IMR-90 (cell line): Measurements from ENCODE around the gene SP9. TPM values are rescaled to one million over a fixed set of nuclear protein-coding genes. Genes with fewer than 3 reads are reported as not detected.

Experiments
- ATAC-seq: fragments of 200-7000 bp; cut with Tn5 transposase; 2 replicates; pipeline ENCODE4 v1.9.1; 2020; ENCODE audit warnings: low read depth, mild to moderate bottlenecking, moderate library complexity
- BruUV-seq: library from RNA; stranded (reverse); fragments of 400-500 nt; replicated peaks from 2 replicates; lab custom pipeline; 2021; lab: Mats Ljungman, UMichigan
- CTCF ChIA-PET: fragments of 300-600 bp; formaldehyde crosslinking; extraction: SDS; loops from one replicate; lab custom pipeline; 2021; ENCODE audit warnings: antibody characterized with exemption; lab: Yijun Ruan, JAX
- POLR2A ChIA-PET: fragments of 300-600 bp; sonication (Branson Sonifier 250); formaldehyde crosslinking; loops from one replicate; lab custom pipeline; 2022; ENCODE audit warnings: antibody characterized with exemption; ENCODE audit not compliant: unreplicated experiment; lab: Charles Lee
- DNase-seq: peaks from one replicate; pipeline ENCODE4 v3.0.0; 2013
- H2AFZ ChIP-seq: replicated peaks from 2 replicates; pipeline ENCODE3; 2013; ENCODE audit warnings: low read length, mild to moderate bottlenecking; ENCODE audit not compliant: poor library complexity
- H2AK5ac ChIP-seq: 2 replicates; pipeline ENCODE4 v1.6.1; 2013; ENCODE audit warnings: low read depth, low read length, inconsistent platforms
- H2AK9ac ChIP-seq: replicated peaks from 2 replicates; pipeline ENCODE3; 2013; ENCODE audit warnings: mild to moderate bottlenecking, low read depth, low read length, moderate library complexity; ENCODE audit not compliant: poor library complexity
- H2BK120ac ChIP-seq: 2 replicates; pipeline ENCODE4 v1.6.1; 2013; ENCODE audit warnings: low read depth, low read length, inconsistent platforms
- H2BK15ac ChIP-seq: 3 replicates; pipeline ENCODE4 v1.6.1; 2013; ENCODE audit warnings: low read depth, low read length, inconsistent platforms
- H2BK20ac ChIP-seq: 2 replicates; pipeline ENCODE4 v1.6.1; 2013; ENCODE audit warnings: low read depth, mild to moderate bottlenecking, inconsistent platforms, low read length, moderate library complexity
- H2BK5ac ChIP-seq: 2 replicates; pipeline ENCODE4 v1.6.1; 2013; ENCODE audit warnings: mild to moderate bottlenecking, low read depth, low read length, inconsistent platforms; ENCODE audit not compliant: poor library complexity, severe bottlenecking
- H3K14ac ChIP-seq: replicated peaks from 2 replicates; pipeline ENCODE4 v1.6.1; 2013; ENCODE audit warnings: low read depth, low read length, inconsistent platforms
- H3K18ac ChIP-seq: 2 replicates; pipeline ENCODE4 v1.6.1; 2013; ENCODE audit warnings: low read depth, low read length, control low read depth
- H3K23ac ChIP-seq: 2 replicates; pipeline ENCODE4 v1.6.1; 2013; ENCODE audit warnings: low read depth, low read length, inconsistent platforms
- H3K27ac ChIP-seq: 2 replicates; pipeline ENCODE4 v1.5.1; 2013; ENCODE audit warnings: mild to moderate bottlenecking, control low read depth, low read length; ENCODE audit not compliant: insufficient read depth
- H3K27me3 ChIP-seq: 2 replicates; pipeline ENCODE4 v1.6.1; 2013; ENCODE audit warnings: low read length; ENCODE audit not compliant: control insufficient read depth, insufficient read depth
- H3K36me3 ChIP-seq: 2 replicates; pipeline ENCODE4 v1.6.1; 2013; ENCODE audit warnings: low read length, mixed read lengths; ENCODE audit not compliant: control insufficient read depth, insufficient read depth
- H3K4ac ChIP-seq: 2 replicates; pipeline ENCODE4 v1.6.1; 2013; ENCODE audit warnings: low read depth, low read length, inconsistent platforms
- H3K4me1 ChIP-seq: 2 replicates; pipeline ENCODE4 v1.6.1; 2013; ENCODE audit warnings: low read length, mixed read lengths; ENCODE audit not compliant: control insufficient read depth, insufficient read depth
- H3K4me2 ChIP-seq: 2 replicates; pipeline ENCODE4 v1.6.1; 2013; ENCODE audit warnings: low read depth, mild to moderate bottlenecking, control low read depth, low read length, moderate library complexity
- H3K4me3 ChIP-seq: 2 replicates; pipeline ENCODE4 v1.5.1; 2013; ENCODE audit warnings: low read depth, mild to moderate bottlenecking, control low read depth, low read length, moderate library complexity; ENCODE audit not compliant: insufficient read depth
- H3K56ac ChIP-seq: 2 replicates; pipeline ENCODE4 v1.6.1; 2013; ENCODE audit warnings: low read length, inconsistent platforms; ENCODE audit not compliant: insufficient read depth; ENCODE audit errors: extremely low read depth
- H3K79me1 ChIP-seq, 2 experiments: 2 replicates each; pipeline ENCODE4 v1.6.1; 2013; ENCODE audit warnings: low read length in 2 of 2, inconsistent platforms in 1 of 2, low read depth in 1 of 2
- H3K9ac ChIP-seq: 2 replicates; pipeline ENCODE4 v1.6.1; 2013; ENCODE audit warnings: low read depth, low read length, control low read depth
- H3K9me1 ChIP-seq: 2 replicates; pipeline ENCODE4 v1.6.1; 2013; ENCODE audit warnings: low read length, inconsistent platforms; ENCODE audit not compliant: insufficient read depth
- H3K9me3 ChIP-seq: 2 replicates; pipeline ENCODE4 v1.6.1; 2013; ENCODE audit warnings: low read length; ENCODE audit not compliant: control insufficient read depth, insufficient read depth
- H4K20me1 ChIP-seq: 2 replicates; pipeline ENCODE4 v1.6.1; 2013; ENCODE audit warnings: low read length, inconsistent platforms; ENCODE audit not compliant: insufficient read depth
- H4K5ac ChIP-seq: 2 replicates; pipeline ENCODE4 v1.6.1; 2013; ENCODE audit warnings: mild to moderate bottlenecking, low read depth, low read length, control low read depth
- H4K8ac ChIP-seq, 2 experiments: 2 replicates each; pipeline ENCODE4 v1.6.1; 2013; ENCODE audit warnings: low read depth in 2 of 2, low read length in 2 of 2, control low read depth in 1 of 2, inconsistent platforms in 1 of 2
- H4K91ac ChIP-seq: 2 replicates; pipeline ENCODE4 v1.6.1; 2013; ENCODE audit warnings: low read depth, low read length, inconsistent platforms; ENCODE audit not compliant: insufficient read depth
- CEBPB ChIP-seq: IDR thresholded peaks from 2 replicates; pipeline ENCODE4 v1.6.1; 2012; ENCODE audit warnings: low read depth, low read length, improper control_type of control experiment
- CHD1 ChIP-seq: IDR thresholded peaks from 2 replicates; pipeline ENCODE4 v1.6.1; 2012; ENCODE audit warnings: low read depth, low read length, improper control_type of control experiment
- MAFK ChIP-seq: IDR thresholded peaks from 2 replicates; pipeline ENCODE4 v1.6.1; 2012; ENCODE audit warnings: low read depth, low read length, improper control_type of control experiment
- MAZ ChIP-seq: IDR thresholded peaks from 2 replicates; pipeline ENCODE4 v1.6.1; 2012; ENCODE audit warnings: low read depth, mild to moderate bottlenecking, low read length, improper control_type of control experiment, moderate library complexity, borderline replicate concordance
- MXI1 ChIP-seq: IDR thresholded peaks from 2 replicates; pipeline ENCODE4 v1.6.1; 2012; ENCODE audit warnings: low read depth, mild to moderate bottlenecking, low read length, moderate library complexity, borderline replicate concordance
- NFE2L2 ChIP-seq: fragments of 150-350 bp; IDR thresholded peaks from 2 replicates; pipeline ENCODE4 v1.6.1; 2016; ENCODE audit warnings: low read depth, mild to moderate bottlenecking, low read length
- RFX5 ChIP-seq: IDR thresholded peaks from 2 replicates; pipeline ENCODE4 v1.8.0; 2012; ENCODE audit warnings: low read depth, mild to moderate bottlenecking, low read length, moderate library complexity
- SMC3 ChIP-seq: fragments of 150-350 bp; IDR thresholded peaks from 2 replicates; pipeline ENCODE4 v1.6.1; 2016; ENCODE audit warnings: low read depth, mild to moderate bottlenecking, antibody characterized with exemption, low read length, moderate library complexity
- WGBS, 2 experiments: methylation state at CpG; one replicate each; pipeline versions ENCODE4 v1.1.5 to v1.1.7; 2013; ENCODE audit warnings: missing lambda C conversion rate in 2 of 2; ENCODE audit not compliant: insufficient read length in 1 of 2; ENCODE audit errors: extremely low coverage in 2 of 2; 5-methylcytosine and 5-hydroxymethylcytosine counted together
- dilution Hi-C: fragments of 300-500 bp; cut with HindIII; formaldehyde crosslinking; loops from one replicate; pipeline ENCODE4 v1.14.3; 2018; ENCODE audit warnings: low sequenced_read_pairs; ENCODE audit not compliant: unreplicated experiment
- in situ Hi-C: fragments of 300-500 bp; cut with MboI; formaldehyde crosslinking; loops from 3 replicates; pipeline ENCODE4 v1.14.3; 2019; ENCODE audit warnings: low sequenced_read_pairs, inconsistent platforms, mixed read lengths
- intact Hi-C: fragments of 100-400 bp; cut with micrococcal nuclease; formaldehyde crosslinking; loops from 2 replicates; pipeline ENCODE4 v1.10.0; 2022
- polyA plus RNA-seq, 3 experiments: library from polyadenylated mRNA; depleted of rRNA; stranded (reverse); fragments of >200 nt; gene quantifications; 2 replicates each; pipeline ENCODE4 v1.2.3, GENCODE V29; 2012; ENCODE audit warnings: low replicate concordance in 1 of 3
- total RNA-seq: library from RNA; depleted of rRNA; stranded (reverse); fragments of >200 nt; gene quantifications from 2 replicates; pipeline ENCODE4 v1.2.3, GENCODE V29; 2012
- TF ChIP-seq, protein P1 (sequence below): fragments of 150-350 bp; IDR thresholded peaks from 2 replicates; pipeline ENCODE4 v1.6.1; 2017; ENCODE audit warnings: mild to moderate bottlenecking, antibody characterized with exemption, low read length, low read depth
- TF ChIP-seq, protein P2 (sequence below): fragments of 150-350 bp; IDR thresholded peaks from 2 replicates; pipeline ENCODE4 v1.6.1; 2016; ENCODE audit warnings: low read depth, mild to moderate bottlenecking, low read length, moderate library complexity, borderline replicate concordance

Gene SP9
- total and polyA plus RNA-seq, 2 of the 4 experiments (the other 2 are of a cell fraction), result not detected

DNA sequence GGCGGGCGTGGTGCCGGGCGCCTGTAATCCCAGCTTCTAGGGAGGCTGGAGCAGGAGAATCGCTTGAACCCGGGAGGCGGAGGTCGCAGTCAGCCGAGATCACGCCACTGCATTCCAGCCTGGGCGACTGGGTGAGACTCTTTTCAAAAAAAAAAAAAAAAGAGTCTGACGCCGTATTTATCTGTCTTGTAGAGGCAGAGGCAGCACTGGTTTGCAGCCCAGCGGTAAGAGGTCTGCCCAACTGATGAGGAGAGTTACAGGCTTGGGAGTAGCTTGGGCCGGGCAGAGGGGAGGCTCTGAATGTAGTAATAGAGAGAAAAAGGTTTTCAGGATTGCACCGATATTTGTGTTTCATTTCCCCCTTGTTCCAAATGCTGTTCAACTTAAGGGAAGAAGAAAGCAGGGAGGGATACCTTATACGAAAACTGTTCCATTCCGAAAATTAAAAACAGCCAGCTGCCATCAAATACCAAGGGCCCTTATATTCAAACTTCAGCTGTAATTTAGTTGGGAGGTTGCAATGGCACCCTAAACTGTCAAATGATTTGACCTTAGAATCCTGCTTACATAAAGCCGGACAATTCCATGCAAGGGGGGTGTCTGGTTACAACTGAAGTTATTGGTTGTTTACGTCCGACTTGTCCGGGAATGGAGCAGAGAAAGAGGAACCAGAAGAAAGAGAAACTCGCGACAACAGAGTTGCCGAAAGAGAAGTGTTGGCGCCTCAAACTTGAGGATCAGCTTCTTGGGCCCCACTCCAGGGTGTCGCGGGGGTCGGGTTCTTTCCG is 9.2 kb upstream of the SP9 start (continued):
- TF ChIP-seq SMC3, result no peak

DNA sequence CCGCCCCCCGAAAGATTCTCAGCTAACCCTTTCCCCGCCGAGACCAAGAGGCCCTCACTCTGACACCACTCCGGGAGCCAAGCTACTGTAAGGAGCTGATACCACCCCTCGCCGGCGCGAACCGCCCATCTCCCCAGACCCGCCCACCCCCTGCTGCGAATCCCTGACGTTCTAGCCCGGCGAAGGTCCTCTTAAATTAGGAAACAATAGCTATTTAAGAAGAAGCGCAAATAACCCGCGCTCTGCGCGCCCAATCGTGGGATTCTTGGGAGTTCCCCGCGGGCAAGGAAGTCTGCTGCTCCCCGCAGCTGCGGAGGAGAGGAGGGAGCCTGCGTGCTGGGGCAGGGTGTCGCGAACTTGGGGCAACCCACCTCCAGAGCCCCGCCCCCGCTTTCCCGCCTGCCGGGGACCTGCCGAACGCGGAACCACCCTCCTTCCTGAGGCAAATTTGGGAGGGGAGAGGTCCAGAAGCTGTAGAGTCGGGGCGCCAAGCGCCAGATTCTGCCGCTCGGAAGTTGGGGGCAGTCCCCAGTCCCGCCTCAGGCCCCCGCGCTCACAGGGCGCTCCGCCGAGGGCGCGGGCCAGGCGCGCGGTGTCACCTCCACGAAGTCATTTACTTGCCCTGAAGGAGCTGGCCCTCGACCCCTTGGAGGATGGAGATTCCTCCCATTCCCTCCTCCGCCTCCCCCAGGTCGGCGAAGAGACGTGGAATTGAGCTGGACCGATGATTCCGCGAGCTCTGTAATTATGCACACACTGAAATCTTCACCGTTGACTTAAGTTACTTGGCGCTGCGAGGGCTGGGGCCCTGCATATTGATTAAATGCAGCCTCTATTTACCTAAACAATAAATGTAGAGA is 8.4 kb upstream of the SP9 start:
- Histone ChIP-seq H3K4ac (no peak overlapping the region), H2BK120ac (no peak overlapping the region), H2BK20ac (no peak overlapping the region), H3K4me2 (peak overlapping the region; percentile 53), H3K27ac (no peak overlapping the region), H2AFZ (peak overlapping the region; percentile 71), H3K79me1 (no peaks in the 10 kb centered on the region), H3K56ac (no peak overlapping the region), H3K4me3 (peak overlapping the region; percentile 31), H3K9me1 (no peaks in the 10 kb centered on the region), H3K27me3 (peaks cover 77% of the 10 kb centered on the region), H4K5ac (no peak overlapping the region), H3K18ac (no peak overlapping the region), H2AK9ac (no peak overlapping the region), H3K14ac (no peak overlapping the region), H3K23ac (no peak overlapping the region), H2AK5ac (no peak overlapping the region), H3K9ac (no peak overlapping the region), H3K4me1 (peaks cover 4% of the 10 kb centered on the region; the same call in 1 of the 2 replicates), H3K9me3 (peaks cover 10% of the 10 kb centered on the region), H4K91ac (no peak overlapping the region), H2BK5ac (no peak overlapping the region), H4K20me1 (peaks cover 7% of the 10 kb centered on the region; the same call in 1 of the 2 replicates), H3K36me3 (no peaks in the 10 kb centered on the region), H4K8ac (no peak overlapping the region), H2BK15ac (no peak overlapping the region)
- dilution Hi-C loops (no loop called here), intact Hi-C loops (loop anchor here (5.0 kb wide), 1 partner anchor 444 kb away; no protein-coding TSS in a partner anchor), in situ Hi-C loops (loop anchor here (25.0 kb wide), 2 partner anchors 739 to 1514 kb away; no protein-coding TSS in a partner anchor)
- DNase-seq (no peak), ATAC-seq (peak; percentile 35)
- no peak for TF ChIP-seq SMC3
- TF ChIP-seq, protein P1, sequence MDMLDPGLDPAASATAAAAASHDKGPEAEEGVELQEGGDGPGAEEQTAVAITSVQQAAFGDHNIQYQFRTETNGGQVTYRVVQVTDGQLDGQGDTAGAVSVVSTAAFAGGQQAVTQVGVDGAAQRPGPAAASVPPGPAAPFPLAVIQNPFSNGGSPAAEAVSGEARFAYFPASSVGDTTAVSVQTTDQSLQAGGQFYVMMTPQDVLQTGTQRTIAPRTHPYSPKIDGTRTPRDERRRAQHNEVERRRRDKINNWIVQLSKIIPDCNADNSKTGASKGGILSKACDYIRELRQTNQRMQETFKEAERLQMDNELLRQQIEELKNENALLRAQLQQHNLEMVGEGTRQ, result no peak
- TF ChIP-seq MAZ, result no peak
- no peak for TF ChIP-seq MAFK
- TF ChIP-seq NFE2L2, result no peak
- TF ChIP-seq MXI1, result no peak
- TF ChIP-seq, protein P2, sequence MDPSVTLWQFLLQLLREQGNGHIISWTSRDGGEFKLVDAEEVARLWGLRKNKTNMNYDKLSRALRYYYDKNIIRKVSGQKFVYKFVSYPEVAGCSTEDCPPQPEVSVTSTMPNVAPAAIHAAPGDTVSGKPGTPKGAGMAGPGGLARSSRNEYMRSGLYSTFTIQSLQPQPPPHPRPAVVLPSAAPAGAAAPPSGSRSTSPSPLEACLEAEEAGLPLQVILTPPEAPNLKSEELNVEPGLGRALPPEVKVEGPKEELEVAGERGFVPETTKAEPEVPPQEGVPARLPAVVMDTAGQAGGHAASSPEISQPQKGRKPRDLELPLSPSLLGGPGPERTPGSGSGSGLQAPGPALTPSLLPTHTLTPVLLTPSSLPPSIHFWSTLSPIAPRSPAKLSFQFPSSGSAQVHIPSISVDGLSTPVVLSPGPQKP, result no peak
- no peak for TF ChIP-seq CHD1
- no peak for TF ChIP-seq CEBPB
- no peak for TF ChIP-seq RFX5
- no TSS peak for BruUV-seq
- ChIA-PET POLR2A (interaction anchor here (0.6 kb wide), 1 partner anchor 363 kb away, joined by 7 read pairs; no protein-coding TSS in a partner anchor), CTCF (interaction anchor here (0.6 kb wide), 1 partner anchor 8 kb away, joined by 3 read pairs; no protein-coding TSS in a partner anchor)
- 3% methylated on average over 23 of the region's 63 CpGs; no CpG with 5 or more reads in 1 of the 2 experiments for WGBS, 2 experiments
